OCI-LY7 (cell line): ENCODE data around the gene TRIM59.

ENCODE experiments used
- CTCF ChIP-seq: fragments of 200-600 bp; sonication (generic); conservative IDR thresholded peaks from 2 replicates; pipeline ENCODE4 v1.5.1; 2014; ENCODE audit warnings: mild to moderate bottlenecking, antibody characterized with exemption, low read length, moderate library complexity, mixed read lengths
- EZH2phosphoT487 ChIP-seq: fragments of 200-600 bp; sonication (generic); IDR thresholded peaks from 2 replicates; pipeline ENCODE4 v1.6.1; 2018; ENCODE audit warnings: low read depth, borderline replicate concordance, mild to moderate bottlenecking, mixed run types, antibody characterized with exemption, low read length, moderate library complexity, mixed read lengths

- no peak for TF ChIP-seq EZH2phosphoT487
- TF ChIP-seq CTCF: no peak
These were observed 8.6 kb upstream of the TRIM59 start for GRCh38 chr3:160458151-160458550.
